GM12892 (cell line): ENCODE measurements around the gene EFNA5.

ENCODE experiments used
- DNase-seq: peaks from one replicate; pipeline ENCODE4 v3.0.0; 2011; ENCODE audit not compliant: insufficient read length
- FAIRE-seq: peaks from 2 replicates; lab custom pipeline; 2011; peaks lifted over from hg19 to GRCh38; lab: Jason Lieb, UNC
- POLR2A ChIP-seq: IDR thresholded peaks from 2 replicates; pipeline ENCODE4 v1.6.1; 2011; ENCODE audit warnings: low read depth, low read length, control low read depth
- POLR2AphosphoS5 ChIP-seq: IDR thresholded peaks from 2 replicates; pipeline ENCODE4 v1.6.1; 2011; ENCODE audit warnings: low read depth, low read length, control low read depth
- TAF1 ChIP-seq: IDR thresholded peaks from 2 replicates; pipeline ENCODE4 v1.6.1; 2011; ENCODE audit warnings: low read depth, mild to moderate bottlenecking, control low read depth, low read length, borderline replicate concordance

The EFNA5 gene

DNA sequence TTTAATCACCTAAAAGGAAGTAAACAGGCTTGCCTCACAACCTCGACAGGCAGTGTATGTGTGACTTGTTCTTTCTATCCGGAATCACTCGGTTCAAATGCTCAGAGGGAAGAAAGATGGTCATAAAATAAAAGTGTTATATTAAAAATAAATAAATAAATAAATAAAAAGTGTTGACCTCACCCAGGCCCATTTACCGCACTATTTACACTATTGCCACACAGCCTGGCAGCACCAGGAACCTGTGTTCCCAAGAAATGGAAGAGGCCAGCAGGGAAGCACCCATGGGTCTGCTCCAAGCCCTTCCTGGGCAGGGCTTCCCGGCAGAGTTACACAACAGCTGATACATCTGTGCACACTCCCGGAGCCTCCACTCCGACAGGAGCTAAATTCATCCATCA, 127.9 kb downstream of the EFNA5 start:
- no peak for DNase-seq
- no peak for FAIRE-seq

GRCh38 chr5:107542428-107542827, 128.3 kb downstream of the EFNA5 start:
- peak; percentile 87 for FAIRE-seq
- TF ChIP-seq TAF1 (no peak), POLR2A (no peak), POLR2AphosphoS5 (no peak)
- no peak for DNase-seq

More for the DNA sequence above, 127.9 kb downstream of the EFNA5 start:
- TF ChIP-seq POLR2AphosphoS5 (no peak), POLR2A (no peak), TAF1 (no peak)

GRCh38 chr5:107541400-107541799, 129.3 kb downstream of the EFNA5 start:
- FAIRE-seq (no peak), DNase-seq (no peak)
- no peak for TF ChIP-seq POLR2AphosphoS5
- no peak for TF ChIP-seq POLR2A
- TF ChIP-seq TAF1 = no peak

GRCh38 chr5:107539726-107540330, 130.9 kb downstream of the EFNA5 start:
- FAIRE-seq (peak; percentile 51), DNase-seq (no peak)
- TF ChIP-seq POLR2AphosphoS5 (no peak), POLR2A (no peak), TAF1 (no peak)

- DNase-seq (no peak), FAIRE-seq (no peak)
- TF ChIP-seq POLR2AphosphoS5 (no peak), POLR2A (no peak), TAF1 (no peak)
Observed at GRCh38 chr5:107538805-107539445, 131.8 kb downstream of the EFNA5 start.

DNA sequence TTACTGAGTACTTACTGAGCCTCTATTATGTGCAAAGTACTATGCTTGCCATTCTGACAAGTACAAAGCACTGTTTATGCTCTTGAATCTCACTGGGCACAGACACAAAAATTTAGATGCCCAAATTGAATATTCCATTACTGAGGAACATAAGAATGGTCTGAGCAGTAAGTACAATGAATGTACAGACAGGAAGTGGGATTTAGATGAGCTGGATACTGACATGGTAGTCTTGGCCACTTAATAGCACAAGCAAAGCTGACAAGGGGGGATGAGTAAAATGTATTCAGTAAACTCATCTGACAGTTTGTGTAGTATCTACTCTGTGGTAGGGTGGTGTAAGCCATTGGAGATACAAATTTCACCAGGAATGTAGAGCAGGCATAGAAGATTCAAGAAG, 132.4 kb downstream of the EFNA5 start:
- TF ChIP-seq TAF1 = no peak
- no peak for TF ChIP-seq POLR2AphosphoS5
- no peak for TF ChIP-seq POLR2A
- DNase-seq (no peak), FAIRE-seq (no peak)

DNA sequence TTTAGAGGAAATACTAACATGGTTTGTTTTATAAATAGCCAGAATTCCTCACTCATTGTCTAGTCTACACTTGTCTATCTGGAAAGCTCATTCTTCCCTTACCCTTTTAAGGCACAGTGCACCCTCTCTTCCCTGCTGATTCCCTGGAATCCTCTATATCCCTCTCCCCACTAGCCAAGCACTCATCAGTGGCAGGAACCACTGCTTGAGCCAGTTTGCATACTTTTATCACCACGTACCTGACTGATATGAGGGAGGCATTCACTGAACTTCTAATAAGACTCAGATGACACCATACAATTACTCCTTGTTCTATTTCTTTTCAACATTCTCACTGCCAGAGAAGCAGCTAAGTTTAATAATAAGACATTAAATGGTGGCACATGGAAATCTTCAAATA, 134.9 kb downstream of the EFNA5 start:
- no peak for FAIRE-seq
- DNase-seq = no peak
- TF ChIP-seq TAF1 (no peak), POLR2A (no peak), POLR2AphosphoS5 (no peak)

DNA sequence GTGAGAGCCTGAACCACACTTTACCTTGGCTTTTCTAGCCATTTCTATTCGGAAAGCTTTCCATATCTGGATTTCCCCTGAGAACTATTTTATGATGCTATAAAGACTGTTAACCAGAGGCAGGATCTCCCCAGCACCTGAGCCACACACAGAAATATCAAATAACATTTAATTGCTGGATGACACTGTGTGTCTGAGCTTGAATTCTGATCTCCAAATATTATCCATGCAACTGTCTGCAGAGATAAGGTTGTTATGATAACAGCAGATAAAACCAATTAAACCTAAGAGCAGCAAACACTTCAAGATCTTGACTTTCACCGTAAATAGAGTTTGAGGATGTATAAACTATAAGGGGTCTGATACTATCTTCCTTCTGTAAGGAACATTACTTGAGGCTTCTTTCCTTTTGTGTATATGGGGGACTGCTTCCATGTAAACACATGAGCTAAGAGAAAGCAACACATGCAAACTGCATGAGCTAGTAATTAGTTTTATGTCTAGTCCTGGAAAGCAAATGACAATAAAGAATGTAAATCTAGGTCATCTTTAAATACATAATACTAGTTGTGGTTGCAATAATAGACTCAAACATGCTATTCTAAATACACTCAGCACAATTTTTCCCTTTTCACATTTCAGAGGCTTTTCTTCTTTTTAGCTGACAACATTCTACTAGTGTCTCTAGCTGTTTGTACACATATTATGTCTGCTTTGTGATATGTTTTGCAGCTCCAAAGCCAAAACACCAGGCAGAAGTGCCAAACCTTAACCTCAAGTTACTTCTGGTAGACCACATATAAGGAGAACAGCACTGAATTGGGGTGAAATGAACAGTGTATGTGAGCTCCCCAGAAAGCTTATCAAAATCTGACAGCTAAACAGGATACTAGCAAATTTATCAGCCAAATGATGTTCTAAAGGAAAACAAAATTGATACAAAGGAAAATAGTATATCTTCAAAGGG, 136.5 kb downstream of the EFNA5 start:
- no peak for TF ChIP-seq TAF1
- no peak for TF ChIP-seq POLR2AphosphoS5
- no peak for TF ChIP-seq POLR2A
- no peak for DNase-seq
- no peak for FAIRE-seq

DNA sequence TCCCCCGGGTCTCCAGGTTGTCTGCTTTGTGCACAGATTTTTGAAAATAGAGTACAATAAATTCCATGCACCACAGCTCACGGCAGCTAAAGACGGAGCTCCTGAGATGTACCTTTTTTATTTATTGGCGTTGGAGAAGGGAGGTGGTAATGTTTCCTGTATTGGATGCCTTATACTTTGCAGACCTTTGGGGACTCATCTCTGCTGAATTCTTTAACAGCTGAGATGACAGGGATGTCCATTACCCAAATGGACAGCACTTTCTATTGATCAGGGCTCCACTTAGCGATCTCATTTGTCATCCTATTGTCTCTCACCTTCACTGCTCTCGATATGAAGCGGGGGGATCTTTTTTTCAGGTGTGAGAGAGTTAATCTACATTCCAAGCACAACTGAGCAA, 137.8 kb downstream of the EFNA5 start:
- FAIRE-seq (no peak), DNase-seq (no peak)
- TF ChIP-seq TAF1 = no peak
- TF ChIP-seq POLR2AphosphoS5 = no peak
- TF ChIP-seq POLR2A = no peak

- TF ChIP-seq POLR2AphosphoS5 (no peak), POLR2A (no peak), TAF1 (no peak)
- no peak for FAIRE-seq
- DNase-seq = no peak
Observed at GRCh38 chr5:107532169-107532878, 138.4 kb downstream of the EFNA5 start.

DNA sequence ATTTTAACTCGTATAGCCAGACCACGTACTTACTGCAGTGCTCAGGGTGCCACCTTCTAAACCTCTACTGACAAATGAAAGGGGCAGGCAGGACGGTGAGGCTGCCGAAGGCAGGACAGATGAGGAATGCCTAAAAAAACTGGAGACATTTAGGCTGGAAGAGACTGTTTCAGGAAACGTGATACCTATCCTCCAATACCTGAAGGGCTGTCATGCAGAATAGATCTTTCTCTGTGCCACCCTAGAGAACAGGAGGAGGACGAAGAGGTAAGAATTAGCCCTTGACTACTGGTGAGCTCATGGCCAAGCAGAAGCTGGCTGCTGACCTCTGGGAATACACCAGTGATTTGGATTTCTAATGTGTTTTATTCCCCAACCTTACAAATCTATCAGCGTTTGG, 139.4 kb downstream of the EFNA5 start:
- FAIRE-seq (peak; percentile 38), DNase-seq (no peak)
- no peak for TF ChIP-seq POLR2A
